RWPE2 (cell line): ENCODE results near the gene TBL1X.

Experiments
- ATAC-seq: fragments of 200-7000 bp; cut with Tn5 transposase; 3 replicates; pipeline ENCODE4 v1.9.1; 2021; ENCODE audit warnings: low read depth
- DNase-seq: peaks from one replicate; pipeline ENCODE4 v3.0.0-alpha.2; 2020; ENCODE audit warnings: low spot score
- H3K27ac ChIP-seq: fragments of 450-650 bp; 2 replicates; pipeline ENCODE4 v1.5.1; 2017; ENCODE audit warnings: mild to moderate bottlenecking; ENCODE audit not compliant: poor library complexity, severe bottlenecking
- H3K27me3 ChIP-seq: fragments of 250-450 bp; sonication (Bioruptor Pico); 2 replicates; pipeline ENCODE4 v1.5.1; 2021; ENCODE audit warnings: mild to moderate bottlenecking, moderate library complexity; ENCODE audit not compliant: insufficient read depth, poor library complexity, severe bottlenecking
- H3K36me3 ChIP-seq: fragments of 250-450 bp; sonication (Bioruptor Pico); 2 replicates; pipeline ENCODE4 v1.5.1; 2020; ENCODE audit warnings: low read depth, mild to moderate bottlenecking, moderate library complexity
- H3K4me1 ChIP-seq: fragments of 250-450 bp; sonication (Bioruptor Pico); 2 replicates; pipeline ENCODE4 v1.5.1; 2021; ENCODE audit warnings: mild to moderate bottlenecking, moderate library complexity; ENCODE audit not compliant: insufficient read depth, poor library complexity, severe bottlenecking
- H3K4me3 ChIP-seq: fragments of 250-450 bp; sonication (Bioruptor Pico); 2 replicates; pipeline ENCODE4 v1.5.1; 2021; ENCODE audit warnings: mild to moderate bottlenecking, moderate library complexity; ENCODE audit not compliant: severe bottlenecking
- H3K9me3 ChIP-seq: fragments of 250-450 bp; sonication (Bioruptor Pico); 2 replicates; pipeline ENCODE4 v1.5.1; 2021; ENCODE audit warnings: mild to moderate bottlenecking, moderate library complexity; ENCODE audit not compliant: severe bottlenecking
- TF ChIP-seq, protein P1 (sequence below): fragments of 450-650 bp; IDR thresholded peaks from one replicate; pipeline ENCODE4 v1.5.1; 2017; ENCODE audit warnings: mild to moderate bottlenecking, moderate library complexity; ENCODE audit not compliant: poor library complexity, severe bottlenecking

The TBL1X gene

DNA sequence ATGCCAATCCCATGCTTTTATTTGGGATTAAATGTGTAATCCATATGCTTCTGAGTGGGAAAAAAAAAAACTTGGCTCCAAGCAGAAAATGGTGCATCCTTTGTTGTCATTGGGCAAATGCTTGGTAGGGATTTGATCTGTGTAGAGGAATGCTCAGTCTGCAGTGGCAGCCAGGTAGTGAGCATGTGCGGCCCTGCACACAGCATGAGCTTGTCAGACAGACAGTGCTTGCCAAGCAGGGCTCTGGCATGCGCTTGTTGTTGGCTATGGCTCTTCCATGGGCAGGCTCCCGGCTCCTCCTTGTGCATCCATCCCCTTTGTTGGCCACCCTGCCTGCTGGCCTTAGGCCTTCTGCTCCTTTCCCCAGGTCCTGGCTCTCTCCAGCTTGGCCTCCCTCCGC, 170.5 kb downstream of the TBL1X start:
- H3K27me3 ChIP-seq = no peaks in the 10 kb centered on the region
- no peaks in the 10 kb centered on the region for H3K36me3 ChIP-seq
- no peaks in the 10 kb centered on the region for H3K4me1 ChIP-seq
- no peak overlapping the region for H3K27ac ChIP-seq
- TF ChIP-seq, protein P1, sequence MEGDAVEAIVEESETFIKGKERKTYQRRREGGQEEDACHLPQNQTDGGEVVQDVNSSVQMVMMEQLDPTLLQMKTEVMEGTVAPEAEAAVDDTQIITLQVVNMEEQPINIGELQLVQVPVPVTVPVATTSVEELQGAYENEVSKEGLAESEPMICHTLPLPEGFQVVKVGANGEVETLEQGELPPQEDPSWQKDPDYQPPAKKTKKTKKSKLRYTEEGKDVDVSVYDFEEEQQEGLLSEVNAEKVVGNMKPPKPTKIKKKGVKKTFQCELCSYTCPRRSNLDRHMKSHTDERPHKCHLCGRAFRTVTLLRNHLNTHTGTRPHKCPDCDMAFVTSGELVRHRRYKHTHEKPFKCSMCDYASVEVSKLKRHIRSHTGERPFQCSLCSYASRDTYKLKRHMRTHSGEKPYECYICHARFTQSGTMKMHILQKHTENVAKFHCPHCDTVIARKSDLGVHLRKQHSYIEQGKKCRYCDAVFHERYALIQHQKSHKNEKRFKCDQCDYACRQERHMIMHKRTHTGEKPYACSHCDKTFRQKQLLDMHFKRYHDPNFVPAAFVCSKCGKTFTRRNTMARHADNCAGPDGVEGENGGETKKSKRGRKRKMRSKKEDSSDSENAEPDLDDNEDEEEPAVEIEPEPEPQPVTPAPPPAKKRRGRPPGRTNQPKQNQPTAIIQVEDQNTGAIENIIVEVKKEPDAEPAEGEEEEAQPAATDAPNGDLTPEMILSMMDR = no peak
- no peak overlapping the region for H3K4me3 ChIP-seq
- no peak for DNase-seq
- ATAC-seq = no peak
- H3K9me3 ChIP-seq = no peaks in the 10 kb centered on the region

DNA sequence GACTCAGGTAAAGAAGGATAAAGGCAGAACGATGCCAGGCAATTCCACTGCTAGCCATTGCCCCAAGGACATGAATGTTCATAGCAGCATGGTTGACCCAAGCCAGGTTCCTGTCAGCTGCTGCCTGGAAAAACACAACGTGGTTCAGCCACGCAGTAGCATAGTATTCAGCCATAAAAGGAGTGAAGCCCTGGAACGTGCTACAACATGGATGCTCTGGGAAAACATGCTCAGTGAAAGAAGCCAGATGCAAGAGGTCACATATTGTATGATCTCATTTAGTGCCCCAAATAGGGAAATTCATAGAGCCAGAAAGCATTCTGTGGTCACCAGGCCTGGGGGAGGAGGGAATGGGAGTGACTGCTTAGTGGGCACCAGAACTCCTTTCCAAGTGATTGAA, 170.9 kb downstream of the TBL1X start:
- no peak for ATAC-seq
- no peak overlapping the region for H3K27ac ChIP-seq
- TF ChIP-seq, protein P1 = no peak
- no peaks in the 10 kb centered on the region for H3K27me3 ChIP-seq
- H3K4me3 ChIP-seq = no peak overlapping the region
- DNase-seq = no peak
- H3K4me1 ChIP-seq = no peaks in the 10 kb centered on the region
- no peaks in the 10 kb centered on the region for H3K9me3 ChIP-seq
- no peaks in the 10 kb centered on the region for H3K36me3 ChIP-seq

DNA sequence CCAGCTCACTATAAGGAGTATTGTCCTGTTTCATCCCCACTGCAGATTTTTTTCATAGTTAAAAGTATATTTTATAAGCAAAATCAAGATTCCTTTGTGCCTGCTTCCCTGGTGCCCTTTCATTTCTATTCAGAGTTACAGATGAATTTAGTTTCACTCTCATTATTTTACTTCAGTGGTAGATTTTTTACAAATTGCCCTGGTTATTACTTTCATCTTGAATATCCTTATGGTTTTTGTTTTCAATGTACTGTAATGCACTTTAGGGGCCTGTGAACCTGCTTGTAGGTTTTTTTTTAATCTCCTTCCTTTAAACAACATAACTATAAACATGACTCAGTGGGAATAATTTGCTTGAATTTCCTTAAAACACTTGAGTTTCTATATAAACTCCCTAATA, 174.0 kb downstream of the TBL1X start:
- TF ChIP-seq, protein P1 = no peak
- Histone ChIP-seq H3K27ac (no peak overlapping the region), H3K9me3 (no peaks in the 10 kb centered on the region), H3K27me3 (no peaks in the 10 kb centered on the region), H3K4me3 (no peak overlapping the region), H3K4me1 (no peaks in the 10 kb centered on the region), H3K36me3 (no peaks in the 10 kb centered on the region)
- no peak for DNase-seq
- ATAC-seq = no peak

DNA sequence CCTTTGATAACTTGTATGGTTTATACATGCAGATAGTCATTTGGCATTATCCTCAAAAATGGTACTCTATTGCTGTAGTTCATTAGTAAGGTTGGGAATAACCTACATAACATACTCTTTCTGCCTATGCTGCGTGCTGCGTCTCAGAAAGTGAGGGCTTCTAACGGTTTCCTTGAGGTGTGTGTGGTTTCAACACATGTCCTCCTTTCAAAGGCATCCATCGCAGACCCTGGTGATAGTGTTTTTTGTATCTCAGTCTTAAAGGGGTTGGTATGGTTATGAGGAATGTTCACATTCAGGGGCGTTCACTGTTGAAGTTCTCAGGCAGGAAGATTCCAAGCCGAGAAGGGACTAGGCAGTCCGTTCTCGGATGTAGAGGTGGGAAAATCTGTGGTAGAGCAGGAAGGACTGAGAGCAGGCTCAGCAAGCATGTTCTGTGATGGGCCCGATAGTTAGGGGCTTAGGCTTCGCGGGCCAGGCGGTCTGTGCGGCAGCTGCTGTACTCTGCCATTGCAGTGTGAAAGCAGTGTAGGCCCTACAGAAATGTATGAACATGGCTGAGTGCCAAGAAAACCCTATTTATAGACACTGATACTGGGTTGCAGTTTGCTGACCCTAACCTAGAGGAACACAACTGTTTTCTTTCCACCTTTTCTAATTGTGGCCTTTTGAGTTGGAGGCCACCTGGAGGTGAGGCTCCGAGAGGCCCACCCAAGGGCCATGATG, 177.6 kb downstream of the TBL1X start:
- H3K4me3 ChIP-seq = no peak overlapping the region
- DNase-seq = no peak
- H3K36me3 ChIP-seq = no peaks in the 10 kb centered on the region
- ATAC-seq = no peak
- no peaks in the 10 kb centered on the region for H3K4me1 ChIP-seq
- no peaks in the 10 kb centered on the region for H3K27me3 ChIP-seq
- H3K27ac ChIP-seq = no peak overlapping the region
- no peaks in the 10 kb centered on the region for H3K9me3 ChIP-seq
- TF ChIP-seq, protein P1 = no peak

DNA sequence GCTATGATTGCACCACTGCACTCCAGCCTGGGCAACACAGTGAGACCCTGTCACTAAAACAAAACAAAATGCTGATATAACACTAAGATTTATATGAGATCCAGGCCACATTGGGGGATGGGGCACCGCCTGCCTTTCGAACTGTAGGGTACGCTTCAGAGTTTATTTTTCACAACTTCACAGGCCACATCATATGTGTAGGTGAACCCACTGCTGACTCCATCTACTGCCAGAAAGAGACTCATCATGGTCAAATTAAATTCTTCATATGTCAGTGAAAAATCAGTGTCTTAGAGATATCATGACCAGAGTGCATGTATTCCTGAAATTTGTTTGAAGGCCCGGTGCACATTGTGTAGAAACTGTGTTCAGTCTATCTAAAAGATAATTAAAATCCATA, 178.9 kb downstream of the TBL1X start:
- ATAC-seq (no peak), DNase-seq (no peak)
- no peaks in the 10 kb centered on the region for H3K27me3 ChIP-seq
- H3K27ac ChIP-seq = no peak overlapping the region
- H3K36me3 ChIP-seq = no peaks in the 10 kb centered on the region
- no peak overlapping the region for H3K4me3 ChIP-seq
- no peaks in the 10 kb centered on the region for H3K4me1 ChIP-seq
- no peaks in the 10 kb centered on the region for H3K9me3 ChIP-seq
- TF ChIP-seq, protein P1 = no peak
